Measurements from ENCODE around the gene SETD2.

The SETD2 gene

DNA sequence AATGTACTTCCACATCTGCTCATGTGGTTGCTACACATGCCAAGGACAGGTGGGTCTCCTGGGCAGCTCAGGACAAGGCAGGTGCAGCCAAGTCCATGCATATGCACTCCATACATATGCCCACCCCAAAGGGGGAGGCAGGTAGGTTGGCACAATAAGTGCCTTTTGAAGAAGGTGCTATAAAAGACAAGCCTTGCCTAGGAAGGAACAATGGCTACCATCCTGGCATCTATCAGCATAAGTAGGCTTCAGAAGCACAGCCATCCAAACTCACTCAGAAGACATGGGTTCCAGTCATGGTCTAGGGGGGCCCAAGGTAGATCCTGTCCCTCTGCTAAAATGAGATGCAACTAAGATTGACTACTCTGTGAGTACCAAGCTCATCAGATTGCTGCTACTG lies 149.9 kb downstream of the SETD2 start:
- no peak for DNase-seq (ENCODE audit: insufficient read length, low spot score)
- FAIRE-seq, result no peak
- TF ChIP-seq, protein P1, sequence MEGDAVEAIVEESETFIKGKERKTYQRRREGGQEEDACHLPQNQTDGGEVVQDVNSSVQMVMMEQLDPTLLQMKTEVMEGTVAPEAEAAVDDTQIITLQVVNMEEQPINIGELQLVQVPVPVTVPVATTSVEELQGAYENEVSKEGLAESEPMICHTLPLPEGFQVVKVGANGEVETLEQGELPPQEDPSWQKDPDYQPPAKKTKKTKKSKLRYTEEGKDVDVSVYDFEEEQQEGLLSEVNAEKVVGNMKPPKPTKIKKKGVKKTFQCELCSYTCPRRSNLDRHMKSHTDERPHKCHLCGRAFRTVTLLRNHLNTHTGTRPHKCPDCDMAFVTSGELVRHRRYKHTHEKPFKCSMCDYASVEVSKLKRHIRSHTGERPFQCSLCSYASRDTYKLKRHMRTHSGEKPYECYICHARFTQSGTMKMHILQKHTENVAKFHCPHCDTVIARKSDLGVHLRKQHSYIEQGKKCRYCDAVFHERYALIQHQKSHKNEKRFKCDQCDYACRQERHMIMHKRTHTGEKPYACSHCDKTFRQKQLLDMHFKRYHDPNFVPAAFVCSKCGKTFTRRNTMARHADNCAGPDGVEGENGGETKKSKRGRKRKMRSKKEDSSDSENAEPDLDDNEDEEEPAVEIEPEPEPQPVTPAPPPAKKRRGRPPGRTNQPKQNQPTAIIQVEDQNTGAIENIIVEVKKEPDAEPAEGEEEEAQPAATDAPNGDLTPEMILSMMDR (IDR thresholded peaks at IDR 0.05; ENCODE audit: insufficient read depth, missing control alignments), result no peak

DNA sequence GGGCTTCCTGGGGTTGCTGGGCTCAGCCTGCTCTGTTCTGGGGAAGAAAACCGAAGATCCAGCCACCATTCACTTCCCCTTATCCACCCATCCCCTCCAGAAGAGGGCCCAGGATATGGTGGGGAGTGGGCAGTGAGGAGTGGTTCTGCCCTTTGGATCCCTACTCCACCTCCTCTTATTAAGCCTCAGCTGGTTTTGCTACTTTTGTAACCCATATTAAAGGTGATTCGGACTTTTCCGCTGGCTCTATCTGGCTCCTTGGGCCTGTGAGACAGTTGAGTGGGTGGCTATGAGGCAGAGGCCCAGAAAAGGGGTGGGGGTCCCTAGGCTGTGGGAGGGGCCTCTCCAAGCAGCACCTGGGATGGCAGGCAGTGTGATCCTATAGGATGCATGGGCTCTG lies 150.7 kb downstream of the SETD2 start:
- TF ChIP-seq, protein P1 (IDR thresholded peaks at IDR 0.05; ENCODE audit: insufficient read depth, missing control alignments), result no peak
- FAIRE-seq (no peak), DNase-seq (ENCODE audit: insufficient read length, low spot score) (no peak)

DNA sequence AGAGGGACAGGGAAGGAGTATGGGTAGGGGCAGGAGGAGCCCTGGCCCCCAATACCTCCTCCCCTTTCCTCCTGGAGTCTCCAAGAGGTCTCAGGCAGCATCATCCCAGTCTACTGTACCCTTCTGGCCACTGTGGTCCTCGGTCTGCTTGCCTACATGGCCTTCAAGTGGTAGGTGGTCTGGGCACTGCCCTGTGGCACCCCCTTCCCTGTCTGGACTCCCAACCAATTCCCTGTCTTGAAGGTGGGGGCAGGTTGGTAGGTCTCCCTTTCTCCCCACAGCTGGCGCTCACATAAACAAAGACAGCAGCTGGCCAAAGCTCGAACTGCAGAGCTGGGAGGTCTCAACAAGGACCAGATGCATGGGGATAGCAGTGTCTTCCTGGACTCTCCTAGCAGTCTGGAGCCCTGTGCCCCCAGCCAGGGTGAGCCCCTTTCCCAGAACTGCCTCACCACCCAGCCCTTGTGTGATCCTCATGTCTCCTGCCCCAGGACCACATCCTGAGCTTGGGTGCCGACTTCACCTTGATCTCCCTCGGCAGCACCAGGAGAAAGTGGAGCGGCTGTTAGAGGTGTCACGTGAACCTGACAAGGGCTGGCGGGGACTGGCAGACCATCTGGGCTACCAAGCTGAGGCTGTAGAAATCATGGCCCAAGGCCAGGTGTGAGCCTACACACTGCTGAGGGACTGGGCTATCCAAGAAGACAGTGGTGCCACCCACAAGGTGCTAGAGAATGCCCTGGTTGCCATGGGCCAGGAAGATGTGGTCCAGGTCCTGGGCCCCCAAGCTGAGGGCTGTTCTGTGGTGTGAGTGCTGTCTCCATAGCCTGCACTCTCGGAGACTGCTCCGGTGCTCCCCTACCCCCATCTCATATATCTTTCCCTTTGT lies 151.3 kb downstream of the SETD2 start:
- TF ChIP-seq, protein P1 (IDR thresholded peaks at IDR 0.05; ENCODE audit: insufficient read depth, missing control alignments), result no peak
- DNase-seq (ENCODE audit: insufficient read length, low spot score), result no peak

DNA sequence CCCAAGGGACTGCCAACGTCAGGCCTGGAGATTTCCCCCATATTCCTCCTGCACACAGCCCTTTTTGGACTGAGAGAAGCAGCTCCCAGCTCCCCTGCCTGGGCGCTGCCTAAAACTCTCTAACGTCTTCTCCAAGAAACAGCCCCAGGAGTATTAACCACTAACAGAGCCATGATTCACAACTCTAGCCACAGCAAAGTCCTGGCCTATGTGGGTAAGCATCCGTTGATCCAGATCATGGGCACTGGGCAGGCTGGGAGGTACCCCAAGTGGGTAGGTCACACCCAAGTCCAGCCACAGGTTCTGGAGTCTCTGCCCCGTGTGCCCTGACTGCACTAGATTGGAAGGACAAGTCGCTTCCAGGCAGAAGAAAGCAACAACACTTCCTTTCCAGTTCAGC lies 152.5 kb downstream of the SETD2 start:
- TF ChIP-seq, protein P1 (IDR thresholded peaks at IDR 0.05; ENCODE audit: insufficient read depth, missing control alignments), result no peak
- FAIRE-seq (no peak), DNase-seq (ENCODE audit: insufficient read length, low spot score) (no peak)

More for the DNA sequence above, 151.3 kb downstream of the SETD2 start:
- FAIRE-seq, result no peak

DNA sequence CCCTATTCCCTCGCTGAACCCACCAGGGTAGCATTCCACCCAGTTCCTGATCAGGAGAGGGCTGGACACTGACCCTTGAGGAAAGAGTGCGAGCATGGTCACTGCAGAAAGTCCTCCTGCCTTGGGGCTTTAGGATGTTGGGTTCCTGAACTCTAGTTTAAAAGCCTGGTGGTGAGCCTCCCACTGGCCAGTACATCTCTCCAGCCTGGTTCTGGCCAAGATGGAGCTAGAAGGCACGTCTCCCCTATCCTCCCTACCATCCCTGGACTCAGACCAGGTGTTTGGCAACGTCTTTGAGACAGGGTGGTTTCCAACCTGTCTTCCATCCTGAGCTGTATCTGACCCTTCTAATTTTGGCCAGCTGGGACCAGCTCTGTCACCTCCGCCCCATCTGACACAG lies 153.0 kb downstream of the SETD2 start:
- FAIRE-seq (no peak), DNase-seq (ENCODE audit: insufficient read length, low spot score) (no peak)
- TF ChIP-seq, protein P1 (IDR thresholded peaks at IDR 0.05; ENCODE audit: insufficient read depth, missing control alignments), result no peak

DNA sequence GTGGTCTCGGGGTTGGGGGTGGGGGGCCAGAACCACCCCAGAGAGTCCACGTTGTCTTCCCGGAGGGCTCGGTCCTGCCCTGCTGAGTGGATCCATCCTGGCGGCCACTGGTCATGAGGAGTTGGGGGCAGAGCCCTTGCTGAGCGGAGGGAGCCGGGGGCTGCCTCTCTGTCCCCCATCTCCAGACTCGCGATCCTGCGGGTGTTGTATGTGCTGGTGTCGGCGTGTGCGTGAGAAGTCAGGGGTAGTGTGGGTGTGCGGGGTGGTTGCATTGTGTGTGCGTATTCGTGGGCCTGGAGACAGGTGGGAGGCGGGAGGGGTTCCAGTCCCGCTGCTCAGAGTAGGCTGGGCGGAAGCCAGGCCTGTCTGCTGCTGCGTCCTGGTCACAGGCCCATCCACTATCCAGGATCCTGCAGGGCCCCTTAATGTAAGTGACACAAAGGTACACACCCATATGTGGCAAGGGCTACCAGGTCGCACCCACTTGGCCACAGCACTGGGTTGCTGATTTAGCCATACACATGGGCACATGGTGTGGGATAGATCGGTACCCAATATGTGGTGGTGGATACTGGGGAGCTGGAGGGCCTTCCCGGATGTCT lies 153.7 kb downstream of the SETD2 start:
- FAIRE-seq (no peak), DNase-seq (ENCODE audit: insufficient read length, low spot score) (no peak)
- TF ChIP-seq, protein P1 (IDR thresholded peaks at IDR 0.05; ENCODE audit: insufficient read depth, missing control alignments), result no peak

All from D721Med (cell line).